Islet precursor cell (in vitro differentiated cells): ENCODE data around the gene EGF.

Experiments
- DNase-seq: peaks from one replicate; pipeline ENCODE4 v3.0.0-alpha.2; 2018

EGF gene

DNA sequence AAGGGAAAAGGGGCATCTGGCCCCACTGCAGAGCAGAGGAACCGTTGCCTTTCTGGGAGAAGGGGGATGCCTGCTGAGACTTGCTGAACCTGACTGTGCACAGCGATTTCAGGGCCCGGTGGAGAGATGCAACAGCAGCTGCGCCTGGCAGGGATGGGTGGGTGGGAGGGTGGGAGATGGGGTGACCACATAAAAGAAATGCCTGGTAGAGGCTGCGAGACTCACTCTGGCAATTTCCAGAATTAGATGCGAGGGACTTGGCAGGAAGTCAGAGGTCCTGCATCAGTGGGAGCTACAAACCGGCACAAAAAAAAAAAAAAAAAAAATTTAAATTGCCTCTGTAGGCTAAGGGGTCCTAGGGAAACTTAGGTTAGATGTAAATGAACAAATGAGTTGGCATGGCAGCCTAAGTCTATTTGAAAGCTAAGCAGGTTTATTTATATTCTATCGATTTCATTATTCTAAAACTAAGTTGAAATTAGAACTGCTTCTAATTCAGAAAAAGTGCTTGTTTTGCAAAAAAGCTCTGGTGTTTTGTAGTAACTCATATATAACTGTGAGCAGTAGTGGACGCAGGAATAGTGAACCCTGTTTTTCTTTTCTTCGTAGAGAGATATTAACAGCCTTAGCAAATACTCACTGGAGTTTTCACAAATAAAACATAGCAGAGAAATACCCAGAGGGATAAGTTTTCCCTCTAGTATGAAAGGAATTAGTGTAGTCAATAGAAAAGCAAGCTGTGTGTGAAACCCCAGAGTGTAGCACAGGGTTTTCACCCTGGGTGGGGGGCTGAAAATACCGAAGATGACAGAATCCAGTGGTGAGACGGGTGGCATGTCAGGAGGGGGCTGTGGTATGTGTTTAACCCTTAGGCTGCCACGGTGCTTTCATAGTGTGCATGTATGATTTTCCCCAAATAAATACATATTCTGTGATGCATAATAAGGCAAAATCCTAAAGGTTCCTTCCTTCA is 130.1 kb downstream of the EGF start:
- DNase-seq: no peak

DNA sequence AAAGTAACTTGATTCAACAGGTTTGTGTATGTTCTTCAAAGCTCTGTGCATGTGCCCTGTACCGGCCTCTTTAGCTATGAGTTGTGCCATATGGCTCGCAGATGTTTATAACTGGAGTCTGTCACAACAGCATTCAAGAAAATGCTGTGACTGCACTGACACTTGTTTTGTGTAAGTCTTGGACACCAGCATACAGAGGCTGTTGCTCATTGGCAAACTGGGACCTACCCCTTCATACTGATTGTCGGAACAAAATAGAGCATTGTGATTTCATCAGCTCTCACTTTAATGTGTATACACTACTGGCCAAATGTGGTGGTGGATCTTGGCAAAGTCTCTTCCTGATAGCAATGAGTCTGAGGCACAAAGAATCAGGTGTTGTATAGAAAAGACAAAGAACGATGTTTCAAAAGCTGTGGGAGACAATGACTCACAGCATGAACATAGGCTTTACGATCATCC is 133.9 kb downstream of the EGF start:
- no peak for DNase-seq

DNA sequence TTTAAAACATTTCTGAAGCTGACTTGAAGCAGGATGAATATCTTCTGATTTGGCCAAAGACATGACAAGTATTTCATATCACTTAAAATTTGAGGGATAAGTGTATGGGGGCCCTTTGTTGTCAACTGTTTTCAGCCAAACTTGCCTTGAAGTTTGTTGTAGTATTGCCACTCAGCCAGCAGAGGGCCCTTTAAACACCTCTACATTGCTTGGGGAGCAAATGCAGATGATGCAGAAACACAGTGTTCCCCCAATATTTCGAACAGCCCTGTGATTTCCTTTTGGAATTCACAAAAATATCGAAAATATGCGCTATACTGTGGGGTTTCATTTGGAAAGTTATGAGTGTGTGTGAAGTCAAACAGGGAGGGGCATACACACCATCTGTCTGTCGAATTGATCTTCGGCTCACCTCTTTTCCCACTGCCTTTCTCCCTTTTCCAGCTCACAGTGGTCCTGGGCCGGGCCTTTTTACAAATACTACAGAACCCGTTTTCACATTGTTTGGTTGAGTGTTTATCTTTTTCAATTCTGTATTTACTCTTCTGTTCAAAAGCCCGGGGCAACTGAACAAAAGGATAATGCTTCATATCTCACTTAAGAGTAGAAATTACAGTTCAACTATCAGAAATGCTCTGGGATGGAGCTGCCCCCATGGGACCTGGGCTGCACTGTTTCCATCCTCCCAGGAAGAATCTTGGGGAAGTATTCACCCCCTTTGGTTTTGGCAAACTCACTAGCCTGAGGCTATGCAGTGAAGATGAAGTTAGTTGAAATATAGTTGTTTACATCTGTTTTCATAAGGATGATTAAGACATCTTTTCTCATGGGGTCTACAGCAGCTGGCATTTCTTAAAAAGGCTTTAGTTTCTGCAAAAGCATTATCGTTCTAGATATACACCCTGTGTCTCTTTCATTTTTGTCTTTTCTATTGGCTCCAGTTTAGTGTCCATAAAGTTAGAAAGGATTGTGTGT is 137.6 kb downstream of the EGF start:
- no peak for DNase-seq

DNA sequence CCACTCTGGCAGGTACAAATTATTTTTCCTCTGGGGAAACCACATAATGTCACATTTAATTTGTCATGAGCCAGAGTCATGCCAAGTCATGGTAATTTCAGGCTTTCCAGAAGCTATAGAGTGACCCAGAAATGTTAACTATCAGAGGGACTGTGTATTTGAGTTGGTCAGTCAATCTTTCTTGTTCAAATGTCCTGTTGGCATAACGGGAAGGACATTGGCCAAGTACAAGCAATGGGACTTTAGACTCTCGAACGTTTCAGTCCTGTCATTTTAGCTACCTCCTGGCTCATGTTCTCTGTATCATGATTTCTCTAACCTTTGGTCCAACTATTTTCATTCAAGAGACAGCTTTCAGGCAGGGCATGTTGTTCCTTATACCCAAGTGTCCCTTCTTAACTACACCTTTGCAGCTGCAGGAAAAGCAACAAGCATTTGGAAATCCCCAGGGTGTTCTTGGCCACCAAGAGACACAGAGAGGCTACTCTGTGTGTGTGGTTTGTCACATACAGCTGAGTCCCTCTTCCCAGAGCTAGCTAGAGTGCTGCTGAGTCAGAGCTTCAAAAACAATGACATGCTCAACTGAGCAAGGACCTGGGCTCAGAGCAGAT is 142.6 kb downstream of the EGF start:
- DNase-seq: no peak

DNA sequence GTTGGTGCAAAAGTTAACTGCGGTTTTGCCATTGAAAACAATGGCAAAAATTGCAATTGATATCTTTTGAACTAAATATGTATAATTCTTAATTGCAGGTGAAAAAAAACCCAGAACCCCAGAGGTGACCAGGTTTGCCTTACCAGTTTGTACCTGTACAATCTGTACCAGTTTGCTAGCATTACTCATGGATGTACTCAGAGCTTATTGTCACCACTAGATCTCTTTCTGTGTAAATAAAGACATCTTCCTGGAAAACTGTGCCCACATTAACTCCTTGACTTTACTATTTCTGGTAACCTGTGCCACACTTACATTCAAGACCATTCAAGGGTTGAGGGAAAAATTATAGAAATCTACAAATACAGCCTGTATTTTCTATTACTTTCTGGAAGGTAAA is 146.0 kb downstream of the EGF start:
- DNase-seq: no peak

DNA sequence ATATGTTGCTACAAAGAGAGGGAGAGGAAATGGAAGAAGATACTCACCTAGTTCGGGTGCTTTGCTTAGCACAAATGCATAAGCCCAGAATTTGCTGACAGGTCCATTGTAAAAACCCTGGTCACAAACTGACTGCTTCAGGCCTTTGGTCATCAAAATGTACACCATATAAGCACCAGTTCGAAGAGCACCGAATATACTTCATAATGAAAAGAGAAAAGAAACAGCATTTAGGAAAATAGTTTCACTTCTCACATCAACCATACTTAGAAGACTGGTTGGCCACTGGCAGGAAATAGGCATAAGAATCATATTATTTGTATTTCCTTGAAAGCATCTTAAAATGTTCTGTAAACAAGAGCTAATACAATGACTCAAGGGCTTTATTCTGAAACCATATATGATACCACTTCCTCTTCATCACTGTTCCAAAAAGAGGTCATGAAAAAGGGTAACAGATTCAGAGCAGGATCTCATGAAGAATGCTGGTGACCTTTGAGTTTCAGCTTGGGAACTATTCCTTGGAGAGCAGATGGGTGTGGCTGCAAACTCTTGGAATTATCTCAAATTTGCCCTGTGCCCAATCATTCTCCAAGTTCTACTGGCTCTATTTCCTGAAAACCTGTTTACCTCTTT is 147.0 kb downstream of the EGF start:
- no peak for DNase-seq

DNA sequence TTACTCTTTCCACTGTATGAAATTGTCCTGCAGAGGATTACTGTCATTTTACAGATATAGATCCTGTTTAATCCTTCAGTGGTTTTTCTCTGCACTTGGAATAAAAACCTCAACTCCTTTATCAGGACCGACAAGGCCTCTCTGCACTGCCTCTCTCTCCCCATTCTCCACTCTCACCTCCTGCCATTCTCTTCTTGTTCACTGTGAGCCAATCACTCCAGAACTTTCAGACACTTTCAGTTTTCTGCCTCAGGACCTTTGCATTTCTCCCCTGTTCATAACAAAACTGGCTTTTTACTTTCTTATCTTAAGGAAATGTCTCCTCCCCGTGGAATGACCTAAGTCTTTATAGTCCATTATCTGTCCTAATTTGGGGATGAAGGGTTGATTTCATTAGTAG is 148.4 kb downstream of the EGF start:
- no peak for DNase-seq
